Duodenal mucosa (tissue), 2 donors: Measurements from ENCODE around the gene BACH2.
"Not testable (repeated sequence)": the region's sequence is repeated elsewhere in the genome, so short reads cannot be mapped to it uniquely, and the experiment has no call there.

Experiments
- H3K27ac ChIP-seq: one replicate; pipeline ENCODE4 v1.7.0; 2013; ENCODE audit warnings: low read depth, low read length
- H3K27me3 ChIP-seq, 2 donors: one replicate each; pipeline ENCODE4 v1.7.0; 2013; ENCODE audit warnings: low read length in 2 of 2, control low read depth in 1 of 2; ENCODE audit not compliant: insufficient read depth in 2 of 2, control insufficient read depth in 1 of 2
- H3K36me3 ChIP-seq, 2 donors: one replicate each; pipeline ENCODE4 v1.7.0; 2013; ENCODE audit warnings: low read length in 2 of 2, control low read depth in 1 of 2; ENCODE audit not compliant: insufficient read depth in 2 of 2, control insufficient read depth in 1 of 2
- H3K4me1 ChIP-seq, 2 donors: one replicate each; pipeline ENCODE4 v1.7.0; 2013; ENCODE audit warnings: low read length in 2 of 2, control low read depth in 1 of 2; ENCODE audit not compliant: insufficient read depth in 2 of 2, control insufficient read depth in 1 of 2
- H3K4me3 ChIP-seq, 2 donors: one replicate each; pipeline ENCODE4 v1.7.0; 2013; ENCODE audit warnings: low read length in 2 of 2, low read depth in 1 of 2
- H3K9ac ChIP-seq, 2 donors: one replicate each; pipeline ENCODE4 v1.7.0; 2013; ENCODE audit warnings: low read length in 2 of 2, low read depth in 1 of 2
- H3K9me3 ChIP-seq, 2 donors: one replicate each; pipeline ENCODE4 v1.7.0; 2013; ENCODE audit warnings: low read length in 2 of 2, control low read depth in 1 of 2; ENCODE audit not compliant: control insufficient read depth in 1 of 2

The BACH2 gene

GRCh38 chr6:90131614-90132423, 164.8 kb downstream of the BACH2 start:
- Histone ChIP-seq H3K27ac (no peak overlapping the region), H3K9ac (no peak overlapping the region), H3K9me3 (no peaks in the 10 kb centered on the region), H3K27me3 (no peaks in the 10 kb centered on the region), H3K4me1 (no peaks in the 10 kb centered on the region), H3K4me3 (no peak overlapping the region), H3K36me3 (no peaks in the 10 kb centered on the region)

DNA sequence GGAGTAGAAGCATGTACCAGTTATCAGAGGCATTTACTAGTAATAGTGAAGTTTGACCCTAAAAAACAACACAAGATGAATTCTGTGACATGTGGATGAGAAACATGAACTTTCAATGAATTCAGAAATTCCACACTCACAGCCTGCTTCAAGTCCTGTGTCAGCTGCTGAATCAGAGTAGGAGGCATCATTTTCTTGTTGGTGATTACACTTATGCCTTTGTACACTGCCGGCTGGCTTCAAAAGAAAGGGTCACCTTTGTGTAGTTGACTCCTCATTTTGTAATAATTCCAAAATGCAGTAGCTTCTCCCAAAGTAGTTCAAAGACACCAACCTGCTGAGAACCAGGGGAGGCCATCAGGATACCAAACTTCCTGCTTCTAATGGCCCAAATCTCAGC, 165.5 kb downstream of the BACH2 start:
- Histone ChIP-seq H3K27ac (no peak overlapping the region), H3K36me3 (no peaks in the 10 kb centered on the region), H3K4me1 (no peaks in the 10 kb centered on the region), H3K4me3 (no peak overlapping the region), H3K9ac (no peak overlapping the region), H3K9me3 (no peaks in the 10 kb centered on the region), H3K27me3 (no peaks in the 10 kb centered on the region)

- H3K4me3 ChIP-seq, H3K27ac ChIP-seq, H3K27me3 ChIP-seq, H3K4me1 ChIP-seq, H3K9me3 ChIP-seq, H3K36me3 ChIP-seq, H3K9ac ChIP-seq: not testable (repeated sequence)
These were observed 168.0 kb downstream of the BACH2 start for GRCh38 chr6:90128687-90129086.

DNA sequence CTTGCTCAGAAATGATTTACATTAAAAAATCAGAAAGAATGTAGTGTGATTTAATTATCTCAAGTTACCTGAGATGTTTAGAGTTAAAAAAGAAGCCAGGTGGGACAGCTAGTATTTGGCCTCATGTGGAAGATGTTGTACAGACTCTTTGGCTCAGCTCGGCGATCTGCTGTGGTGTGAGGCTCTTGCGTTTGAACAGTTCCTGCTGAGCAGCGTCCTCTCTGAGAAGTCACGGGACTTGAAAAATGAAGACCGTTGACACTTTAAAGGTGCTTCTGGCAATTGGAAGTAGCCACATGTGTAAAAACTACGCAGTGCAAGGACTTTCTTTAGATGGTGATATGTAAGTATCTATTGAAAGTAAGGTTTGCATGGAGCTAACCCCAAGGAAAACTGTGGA, 169.0 kb downstream of the BACH2 start:
- no peaks in the 10 kb centered on the region for H3K27me3 ChIP-seq
- H3K27ac ChIP-seq = no peak overlapping the region
- H3K9me3 ChIP-seq = no peaks in the 10 kb centered on the region
- no peaks in the 10 kb centered on the region for H3K4me1 ChIP-seq
- H3K36me3 ChIP-seq = no peaks in the 10 kb centered on the region
- H3K4me3 ChIP-seq = no peak overlapping the region
- no peak overlapping the region for H3K9ac ChIP-seq

DNA sequence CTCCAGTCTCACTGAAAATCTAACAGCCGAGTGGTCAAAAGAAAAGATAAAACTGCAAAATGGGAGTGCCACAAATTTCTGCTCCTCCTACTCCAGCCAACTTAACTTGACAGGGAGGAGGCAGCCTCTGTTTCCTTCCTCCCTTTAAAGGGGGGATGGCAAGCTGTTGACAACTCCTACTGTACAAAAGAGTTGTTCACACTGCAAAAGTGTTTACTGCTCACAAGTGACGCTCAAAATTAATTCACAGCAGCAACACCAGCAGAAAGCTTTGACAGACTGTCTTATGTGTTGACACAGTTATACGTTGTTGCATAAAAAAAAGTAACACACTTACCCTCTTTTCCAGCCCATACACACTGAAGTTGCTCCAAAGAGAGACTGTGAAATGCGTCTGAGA, 169.8 kb downstream of the BACH2 start:
- Histone ChIP-seq H3K4me3 (no peak overlapping the region), H3K36me3 (no peaks in the 10 kb centered on the region), H3K9me3 (no peaks in the 10 kb centered on the region), H3K9ac (no peak overlapping the region), H3K4me1 (no peaks in the 10 kb centered on the region), H3K27me3 (no peaks in the 10 kb centered on the region), H3K27ac (no peak overlapping the region)

- no peak overlapping the region for H3K4me3 ChIP-seq
- H3K27ac ChIP-seq = no peak overlapping the region
- H3K9ac ChIP-seq = no peak overlapping the region
- no peaks in the 10 kb centered on the region for H3K27me3 ChIP-seq
- H3K4me1 ChIP-seq = no peaks in the 10 kb centered on the region
- no peaks in the 10 kb centered on the region for H3K36me3 ChIP-seq
- no peaks in the 10 kb centered on the region for H3K9me3 ChIP-seq
These were observed 170.5 kb downstream of the BACH2 start for GRCh38 chr6:90126181-90126580.

- Histone ChIP-seq H3K27me3 (no peaks in the 10 kb centered on the region), H3K27ac (no peak overlapping the region), H3K9me3 (no peaks in the 10 kb centered on the region), H3K4me3 (no peak overlapping the region), H3K36me3 (no peaks in the 10 kb centered on the region), H3K4me1 (no peaks in the 10 kb centered on the region), H3K9ac (no peak overlapping the region)
These were observed 171.7 kb downstream of the BACH2 start for GRCh38 chr6:90124874-90125510.

GRCh38 chr6:90123831-90124230, 172.8 kb downstream of the BACH2 start:
- H3K4me1 ChIP-seq = no peaks in the 10 kb centered on the region
- no peak overlapping the region for H3K4me3 ChIP-seq
- no peaks in the 10 kb centered on the region for H3K36me3 ChIP-seq
- no peaks in the 10 kb centered on the region for H3K27me3 ChIP-seq
- H3K9me3 ChIP-seq = no peaks in the 10 kb centered on the region
- H3K9ac ChIP-seq = no peak overlapping the region
- no peak overlapping the region for H3K27ac ChIP-seq

- Histone ChIP-seq H3K4me3 (no peak overlapping the region), H3K36me3 (no peaks in the 10 kb centered on the region), H3K27me3 (no peaks in the 10 kb centered on the region), H3K9ac (no peak overlapping the region), H3K27ac (no peak overlapping the region), H3K4me1 (no peaks in the 10 kb centered on the region), H3K9me3 (no peaks in the 10 kb centered on the region)
These were observed 174.7 kb downstream of the BACH2 start for GRCh38 chr6:90121982-90122381.

DNA sequence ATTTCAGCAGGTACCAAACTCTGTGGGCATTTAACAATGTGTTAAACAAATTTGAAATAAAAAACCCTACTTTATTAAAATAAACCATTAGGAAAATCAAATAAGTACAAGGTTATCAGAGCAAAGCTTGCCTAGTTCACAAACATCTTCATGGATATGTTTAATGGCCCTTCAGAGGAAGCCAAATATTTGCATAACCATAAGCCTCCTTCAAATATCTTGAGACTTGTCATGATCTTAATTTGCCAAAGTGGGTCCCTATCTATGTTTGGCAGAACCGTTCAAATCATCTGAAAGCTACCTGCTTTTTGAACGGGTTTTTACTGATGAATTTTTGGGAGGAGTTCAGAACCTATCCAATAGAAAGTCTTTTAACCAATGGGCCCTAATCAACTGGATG, 176.3 kb downstream of the BACH2 start:
- Histone ChIP-seq H3K4me1 (no peaks in the 10 kb centered on the region), H3K9me3 (no peaks in the 10 kb centered on the region), H3K27me3 (no peaks in the 10 kb centered on the region), H3K36me3 (no peaks in the 10 kb centered on the region), H3K27ac (no peak overlapping the region), H3K4me3 (no peak overlapping the region), H3K9ac (no peak overlapping the region)
